Fibroblast of skin of abdomen (primary cell): Measurements from ENCODE around the gene RPS24. TPM values are rescaled to one million over a fixed set of nuclear protein-coding genes. Genes with fewer than 3 reads are reported as not detected.
"Not testable (repeated sequence)": the region's sequence is repeated elsewhere in the genome, so short reads cannot be mapped to it uniquely, and the experiment has no call there.

ENCODE experiments used
- DNase-seq: peaks from one replicate; pipeline ENCODE4 v3.0.0-alpha.2; 2013
- polyA plus RNA-seq, 2 experiments: library from polyadenylated mRNA; unstranded; fragments of 120-200 nt; gene quantifications; one replicate each; pipeline ENCODE4 v1.2.1, GENCODE V29; 2013; ENCODE audit not compliant: insufficient read length in 2 of 2

The RPS24 gene
- polyA plus RNA-seq (2013, experiment 1 of 2; ENCODE audit: insufficient read length): 2,385 TPM
- 2,400 TPM for polyA plus RNA-seq (2013, experiment 2 of 2; ENCODE audit: insufficient read length)

GRCh38 chr10:78033637-78034470, at the start of gene RPS24:
Gene RPS24 (plus strand): TSS chr10:78033863. CDS start chr10:78033902, 39 bp downstream.
- peak; percentile 97 for DNase-seq

DNA sequence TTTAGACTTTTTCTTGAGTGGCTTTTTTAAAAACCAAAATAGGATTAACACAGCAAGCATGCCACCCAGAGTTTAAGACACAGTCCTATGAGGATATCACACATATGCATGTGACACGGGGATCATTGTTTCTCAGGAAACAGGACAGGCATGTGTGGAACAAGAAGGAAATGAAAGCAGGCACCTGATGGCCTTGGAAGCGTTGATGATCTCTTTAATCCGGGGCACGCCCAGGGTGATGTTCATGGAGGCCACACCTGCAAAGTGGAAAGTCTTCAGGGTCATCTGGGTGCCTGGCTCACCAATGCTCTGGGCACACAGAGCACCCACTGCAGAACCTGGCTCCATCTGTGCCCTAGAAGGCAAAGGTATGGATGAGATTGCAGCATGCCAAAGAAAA, 48.7 kb upstream of the RPS24 start:
- no peak for DNase-seq

DNA sequence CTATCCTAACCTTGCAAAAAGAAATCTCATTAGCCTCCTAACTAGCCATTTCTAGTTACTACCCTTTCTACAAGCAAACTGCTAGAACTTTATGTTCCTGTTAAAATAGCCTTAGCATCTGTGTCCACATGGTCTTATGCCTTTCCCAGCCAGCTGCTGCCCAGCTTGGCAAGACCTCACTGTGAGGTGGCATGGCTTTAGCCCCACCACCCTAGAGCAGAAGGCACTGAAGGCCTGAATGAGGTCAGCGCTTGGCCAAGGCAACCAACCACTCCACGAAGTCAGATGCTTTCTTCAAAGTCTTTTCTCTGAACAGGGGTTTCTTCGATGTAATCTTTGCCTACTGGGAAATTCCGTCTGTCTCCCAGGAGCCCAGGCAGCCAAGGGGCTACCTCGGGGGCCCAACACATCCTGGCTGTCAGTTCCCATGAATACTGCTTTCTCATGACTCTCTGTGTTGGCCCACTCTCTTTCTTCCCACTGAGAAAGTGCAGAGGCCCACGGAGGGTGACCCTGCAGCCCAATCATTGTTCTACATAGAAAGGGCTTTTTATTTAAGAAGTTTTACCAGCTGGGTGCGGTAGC, 45.9 kb upstream of the RPS24 start:
- no peak for DNase-seq

DNA sequence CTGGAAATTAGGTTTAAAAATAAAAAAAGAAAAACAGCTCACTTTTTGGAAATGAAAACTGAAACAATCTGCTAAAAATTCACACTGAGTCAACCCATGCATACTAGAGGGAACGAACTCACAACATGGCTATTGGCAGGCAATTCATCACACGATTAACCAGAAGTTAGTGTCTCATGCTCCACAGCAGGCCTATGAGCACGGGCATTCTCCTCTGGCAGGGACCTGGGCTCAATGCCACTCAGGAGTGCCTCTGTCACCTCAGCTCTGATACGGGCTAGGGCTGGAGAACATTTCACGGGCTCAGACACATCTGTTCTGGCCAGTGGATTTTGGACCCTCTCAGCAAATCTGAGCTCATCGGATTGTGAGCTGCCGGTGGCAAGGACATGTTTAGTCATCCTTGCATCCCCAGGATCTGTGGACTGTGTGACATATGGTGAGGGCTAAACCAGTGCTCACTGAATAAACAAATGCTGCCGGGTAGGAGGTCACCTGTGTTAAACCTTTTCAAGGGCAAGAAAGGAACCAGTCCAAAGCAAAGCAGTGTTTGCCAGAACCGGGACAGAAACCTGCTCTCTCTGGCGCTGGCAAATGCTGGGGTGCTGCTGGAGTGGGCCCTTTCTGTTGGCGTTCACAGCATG, 44.5 kb upstream of the RPS24 start:
- DNase-seq: no peak

- no peak for DNase-seq
Measured at GRCh38 chr10:77993620-77994019, 40.0 kb upstream of the RPS24 start.

DNA sequence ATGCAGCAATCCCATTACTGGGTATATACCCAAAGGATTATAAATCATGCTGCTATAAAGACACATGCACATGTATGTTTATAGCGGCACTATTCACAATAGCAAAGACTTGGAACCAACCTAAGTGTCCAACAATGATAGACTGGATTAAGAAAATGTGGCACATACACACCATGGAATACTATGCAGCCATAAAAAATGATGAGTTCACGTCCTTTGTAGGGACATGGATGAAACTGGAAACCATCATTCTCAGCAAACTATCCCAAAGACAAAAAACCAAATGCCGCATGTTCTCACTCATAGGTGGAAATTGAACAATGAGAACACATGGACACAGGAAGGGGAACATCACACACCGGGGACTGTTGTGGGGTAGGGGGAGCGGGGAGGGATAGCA, 34.9 kb upstream of the RPS24 start:
- not testable (repeated sequence) for DNase-seq

DNA sequence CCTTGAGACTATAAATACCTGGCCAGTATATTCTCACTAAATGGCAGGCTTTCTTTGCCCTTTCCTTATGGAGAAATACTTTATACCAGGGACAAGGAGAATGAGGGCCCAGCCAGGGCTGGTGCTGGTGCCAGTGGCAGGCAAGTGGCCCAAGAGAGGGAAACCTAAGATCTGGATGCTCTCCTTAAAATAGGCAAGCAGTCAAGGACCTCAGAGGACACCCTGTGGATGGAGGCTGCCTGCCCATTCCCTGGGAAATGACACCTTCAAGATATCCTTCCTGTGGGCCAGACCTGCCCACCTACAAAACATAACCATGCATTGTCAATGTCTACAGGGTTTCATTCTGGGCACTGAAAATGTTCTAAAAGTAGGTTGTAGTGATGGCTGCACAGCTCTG, 33.5 kb upstream of the RPS24 start:
- no peak for DNase-seq

DNA sequence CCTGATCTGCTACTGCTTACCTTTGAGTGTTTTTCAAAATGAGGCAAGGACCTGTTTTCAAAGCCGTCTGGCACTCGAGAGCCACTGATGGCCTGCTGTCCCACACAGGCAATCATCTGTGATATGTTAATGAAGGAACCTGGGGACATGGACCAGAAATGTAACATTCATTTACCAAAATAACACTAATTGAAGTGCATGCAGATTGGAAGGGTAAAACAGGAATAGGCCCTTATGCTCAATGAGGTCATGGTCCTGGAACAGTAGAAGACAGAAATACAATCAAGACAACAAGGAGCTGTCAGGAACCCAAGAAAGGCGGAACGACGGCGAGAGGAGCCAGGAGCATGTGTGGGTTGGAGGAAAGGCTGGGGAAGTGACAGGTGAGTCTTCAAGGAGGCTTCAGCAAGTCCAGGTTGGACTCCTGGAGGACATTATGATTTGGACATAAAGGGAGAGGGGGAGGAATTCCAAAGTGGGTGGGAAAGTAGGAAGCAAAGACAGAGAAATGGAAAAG, 32.6 kb upstream of the RPS24 start:
- no peak for DNase-seq

DNA sequence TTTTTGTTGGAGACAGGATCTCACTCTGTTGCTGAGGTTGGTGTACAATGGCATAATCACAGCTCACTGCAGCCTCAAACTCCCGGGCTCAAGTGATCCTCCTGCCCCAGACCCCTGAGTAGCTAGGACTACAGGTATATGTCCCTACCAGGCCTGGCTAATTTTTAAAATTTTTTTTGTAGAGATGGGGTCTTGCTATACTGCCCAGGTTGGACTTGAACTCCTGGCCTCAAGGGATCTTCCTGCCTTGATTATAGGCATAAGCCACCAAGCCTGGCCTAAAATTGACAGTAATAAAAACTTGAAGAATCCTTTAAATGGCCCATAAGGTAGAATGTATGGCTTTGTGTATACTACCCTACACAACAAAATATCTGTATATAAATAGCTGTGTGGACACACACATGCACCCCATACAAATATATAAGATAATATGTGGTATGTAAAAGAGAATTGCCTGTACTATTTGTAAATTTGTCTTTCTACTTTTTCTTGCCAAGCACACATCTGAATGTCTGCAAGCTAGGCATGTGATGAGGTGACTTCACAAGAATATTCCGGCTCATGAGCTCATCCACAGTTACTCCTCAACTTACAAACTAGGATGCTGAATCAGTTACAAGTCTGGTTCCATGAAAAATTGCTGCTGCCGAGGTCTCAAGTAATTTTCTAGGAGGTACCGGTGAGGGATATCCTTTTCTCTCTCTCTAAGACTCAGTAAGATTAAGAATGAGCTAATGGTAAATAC, 30.9 kb upstream of the RPS24 start:
- no peak for DNase-seq

DNA sequence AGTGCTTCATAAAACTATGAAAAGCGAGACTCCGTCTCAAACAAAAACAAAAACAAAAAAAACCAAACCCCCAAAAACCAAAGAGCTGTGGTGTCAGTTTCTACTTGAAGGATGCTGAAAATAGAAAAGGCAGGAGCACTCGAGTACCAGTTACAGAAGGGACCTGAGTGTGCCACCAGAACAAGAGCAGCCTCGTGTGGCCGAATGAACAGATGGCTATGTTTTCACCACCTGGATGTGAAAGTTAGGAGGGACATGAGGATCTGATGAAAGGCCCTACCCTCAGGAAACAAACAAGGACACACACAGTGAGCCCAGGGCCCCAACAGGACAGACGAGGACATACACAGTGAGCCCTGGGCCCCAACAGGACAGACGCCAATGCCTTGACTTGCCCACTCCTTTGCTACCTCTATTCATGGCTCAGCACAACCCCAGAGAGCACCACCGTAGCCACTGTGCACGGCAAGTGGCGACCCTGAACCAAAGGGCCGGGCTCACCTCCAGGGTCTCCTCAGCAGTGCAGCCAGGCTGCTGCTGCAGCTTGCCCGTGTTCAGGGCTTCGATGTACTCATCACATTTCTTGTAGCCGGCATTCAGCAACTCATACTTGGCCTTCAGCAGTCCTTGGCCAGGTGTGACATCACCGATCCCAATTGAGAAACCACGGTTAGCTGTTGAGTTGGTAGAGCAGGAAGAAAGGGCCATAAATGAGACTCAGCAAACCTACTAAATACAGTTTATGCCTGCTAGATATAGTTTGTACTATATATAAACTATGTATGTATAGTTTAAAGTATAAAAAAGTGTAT, 29.2 kb upstream of the RPS24 start:
- DNase-seq: no peak

- no peak for DNase-seq
Measured at GRCh38 chr10:78007172-78007571, 26.5 kb upstream of the RPS24 start.

DNA sequence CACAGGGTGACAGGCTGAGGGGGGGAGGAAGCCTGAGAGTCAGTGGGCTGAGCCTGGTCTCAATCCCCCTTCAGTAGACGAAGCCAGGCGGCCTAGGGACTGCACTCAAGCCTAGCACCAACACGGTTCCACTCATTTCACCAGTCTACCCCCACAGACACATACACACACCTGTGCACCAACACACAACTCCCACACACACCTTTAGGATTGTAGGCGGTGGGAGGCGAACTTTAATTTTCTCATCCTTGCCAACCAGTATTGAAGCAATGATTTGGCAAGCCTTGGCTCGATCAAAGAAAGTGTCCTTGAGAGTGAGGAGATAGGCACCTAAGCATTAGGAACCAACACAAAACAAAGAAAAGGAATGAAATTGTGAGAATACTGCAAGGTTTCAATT, 24.0 kb upstream of the RPS24 start:
- no peak for DNase-seq

DNA sequence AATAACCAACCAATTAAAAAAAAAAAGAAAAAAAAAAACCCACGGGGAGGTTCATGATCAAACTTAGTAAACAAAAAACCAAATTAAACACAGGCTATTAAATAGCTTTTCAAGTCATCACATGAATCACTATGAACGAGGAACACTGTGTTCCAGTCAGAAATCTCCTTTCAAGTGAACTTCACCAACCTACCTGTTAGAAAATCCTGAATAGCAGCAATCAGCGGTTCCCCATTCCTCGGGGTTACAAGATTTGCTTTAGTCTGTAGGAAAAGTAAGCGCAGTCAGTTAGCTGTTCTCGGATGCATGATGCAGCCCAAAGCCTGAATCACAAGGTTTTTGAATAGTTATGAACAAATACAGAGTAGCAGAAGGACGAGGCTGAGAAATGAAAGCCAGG, 23.4 kb upstream of the RPS24 start:
- no peak for DNase-seq

- no peak for DNase-seq
Measured at GRCh38 chr10:78011065-78011464, 22.6 kb upstream of the RPS24 start.

- DNase-seq: no peak
Measured at GRCh38 chr10:78013564-78013963, 20.1 kb upstream of the RPS24 start.

- no peak for DNase-seq
Measured at GRCh38 chr10:78015546-78015945, 18.1 kb upstream of the RPS24 start.

GRCh38 chr10:78017856-78018255, 15.8 kb upstream of the RPS24 start:
- DNase-seq: no peak

- DNase-seq: no peak
Measured at GRCh38 chr10:78019264-78019663, 14.4 kb upstream of the RPS24 start.

- DNase-seq: no peak
Measured at GRCh38 chr10:78021201-78021600, 12.5 kb upstream of the RPS24 start.

DNA sequence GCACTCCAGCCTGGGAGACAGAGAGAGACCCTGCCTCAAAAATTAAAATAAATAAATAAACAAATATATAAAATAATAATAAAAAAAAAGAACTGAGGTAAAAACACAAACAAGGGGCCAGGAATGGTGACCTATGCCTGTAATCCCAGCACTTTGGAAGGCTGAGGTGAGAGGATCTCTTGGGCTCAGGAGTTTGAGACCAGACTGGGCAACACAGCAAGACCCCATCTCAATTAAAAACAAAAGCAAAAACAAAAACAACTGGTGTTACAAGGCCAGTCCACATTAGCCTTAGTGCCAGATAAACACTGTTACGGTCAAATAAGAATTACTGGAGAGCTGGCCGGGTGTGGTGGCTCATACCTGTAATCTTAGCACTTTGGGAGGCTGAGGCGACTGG, 9.9 kb upstream of the RPS24 start:
- DNase-seq: no peak

- DNase-seq: peak; percentile 38
Measured at GRCh38 chr10:78025685-78026364, 7.8 kb upstream of the RPS24 start.
